Hematopoietic multipotent progenitor cell (in vitro differentiated cells): ENCODE measurements around the gene GRIK4. TPM values are rescaled to one million over a fixed set of nuclear protein-coding genes. Genes with fewer than 3 reads are reported as not detected.
A peak's percentile ranks its signal among the peaks of the same experiment; 100 is the strongest.
"Not testable (repeated sequence)": the region's sequence is repeated elsewhere in the genome, so short reads cannot be mapped to it uniquely, and the experiment has no call there.

ENCODE experiments used
- DNase-seq, 3 donors: peaks; one replicate each; pipeline ENCODE4 v3.0.0-alpha.2; 2011 to 2015; ENCODE audit warnings: low read depth in 2 of 3, low spot score in 2 of 3
- total RNA-seq: library from RNA; depleted of rRNA; stranded (reverse); fragments of >200 nt; gene quantifications from one replicate; pipeline ENCODE4 v1.2.3, GENCODE V29; 2012

GRIK4 gene, protein sequence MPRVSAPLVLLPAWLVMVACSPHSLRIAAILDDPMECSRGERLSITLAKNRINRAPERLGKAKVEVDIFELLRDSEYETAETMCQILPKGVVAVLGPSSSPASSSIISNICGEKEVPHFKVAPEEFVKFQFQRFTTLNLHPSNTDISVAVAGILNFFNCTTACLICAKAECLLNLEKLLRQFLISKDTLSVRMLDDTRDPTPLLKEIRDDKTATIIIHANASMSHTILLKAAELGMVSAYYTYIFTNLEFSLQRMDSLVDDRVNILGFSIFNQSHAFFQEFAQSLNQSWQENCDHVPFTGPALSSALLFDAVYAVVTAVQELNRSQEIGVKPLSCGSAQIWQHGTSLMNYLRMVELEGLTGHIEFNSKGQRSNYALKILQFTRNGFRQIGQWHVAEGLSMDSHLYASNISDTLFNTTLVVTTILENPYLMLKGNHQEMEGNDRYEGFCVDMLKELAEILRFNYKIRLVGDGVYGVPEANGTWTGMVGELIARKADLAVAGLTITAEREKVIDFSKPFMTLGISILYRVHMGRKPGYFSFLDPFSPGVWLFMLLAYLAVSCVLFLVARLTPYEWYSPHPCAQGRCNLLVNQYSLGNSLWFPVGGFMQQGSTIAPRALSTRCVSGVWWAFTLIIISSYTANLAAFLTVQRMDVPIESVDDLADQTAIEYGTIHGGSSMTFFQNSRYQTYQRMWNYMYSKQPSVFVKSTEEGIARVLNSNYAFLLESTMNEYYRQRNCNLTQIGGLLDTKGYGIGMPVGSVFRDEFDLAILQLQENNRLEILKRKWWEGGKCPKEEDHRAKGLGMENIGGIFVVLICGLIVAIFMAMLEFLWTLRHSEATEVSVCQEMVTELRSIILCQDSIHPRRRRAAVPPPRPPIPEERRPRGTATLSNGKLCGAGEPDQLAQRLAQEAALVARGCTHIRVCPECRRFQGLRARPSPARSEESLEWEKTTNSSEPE
- not detected for total RNA-seq

DNA sequence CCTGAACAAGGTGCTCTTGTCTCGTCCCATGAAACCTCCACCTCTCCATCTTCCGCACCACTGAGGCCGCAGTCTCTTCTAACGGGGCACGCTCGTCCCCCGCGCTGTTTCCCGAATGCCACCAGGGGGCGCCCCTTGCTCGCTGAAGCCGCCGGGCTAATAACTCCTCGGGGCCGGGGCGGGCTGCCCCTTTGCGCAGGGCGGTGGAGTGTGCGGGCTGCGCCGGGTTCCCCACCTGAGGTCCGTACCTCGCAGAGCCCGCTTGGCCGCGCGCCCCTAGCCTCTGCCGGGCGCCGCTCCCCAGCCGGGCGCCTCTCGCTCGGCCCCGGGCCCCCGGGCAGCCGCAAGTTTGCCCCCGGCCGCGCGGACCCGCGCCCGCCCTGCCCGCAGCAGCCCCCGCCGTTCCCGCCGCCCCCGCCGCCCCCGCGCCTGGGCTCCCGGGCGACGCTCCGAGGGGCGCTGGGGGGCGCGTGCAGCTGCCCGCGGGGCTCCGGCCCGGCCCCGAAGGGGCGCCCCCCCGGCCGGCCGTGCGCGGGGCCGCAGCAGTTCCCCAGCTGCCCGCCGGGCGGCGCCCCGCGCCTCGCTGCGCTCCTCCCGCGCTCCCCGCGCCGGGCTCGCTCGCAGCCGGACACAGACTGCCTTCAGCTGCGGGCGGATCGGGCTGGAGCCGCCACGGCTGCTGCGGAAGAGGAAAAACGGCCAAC, at the start of gene GRIK4:
Gene GRIK4 (plus strand): TSS at position 633 of the 704 bp plus-strand sequence. CDS start 148,571 bp downstream, outside the sequence.
- DNase-seq: peak; percentile 42 to 84 (median 74)

GRCh38 chr11:120462825-120463224, 48.7 kb upstream of the GRIK4 start:
- DNase-seq: no peak

GRCh38 chr11:120465921-120466534, 45.5 kb upstream of the GRIK4 start:
- no peak for DNase-seq

- no peak for DNase-seq
Measured at GRCh38 chr11:120467627-120468026, 43.9 kb upstream of the GRIK4 start.

- DNase-seq: no peak
Measured at GRCh38 chr11:120471131-120471530, 40.4 kb upstream of the GRIK4 start.

- DNase-seq: no peak
Measured at GRCh38 chr11:120471994-120472393, 39.6 kb upstream of the GRIK4 start.

GRCh38 chr11:120473503-120473902, 38.0 kb upstream of the GRIK4 start:
- no peak for DNase-seq

DNA sequence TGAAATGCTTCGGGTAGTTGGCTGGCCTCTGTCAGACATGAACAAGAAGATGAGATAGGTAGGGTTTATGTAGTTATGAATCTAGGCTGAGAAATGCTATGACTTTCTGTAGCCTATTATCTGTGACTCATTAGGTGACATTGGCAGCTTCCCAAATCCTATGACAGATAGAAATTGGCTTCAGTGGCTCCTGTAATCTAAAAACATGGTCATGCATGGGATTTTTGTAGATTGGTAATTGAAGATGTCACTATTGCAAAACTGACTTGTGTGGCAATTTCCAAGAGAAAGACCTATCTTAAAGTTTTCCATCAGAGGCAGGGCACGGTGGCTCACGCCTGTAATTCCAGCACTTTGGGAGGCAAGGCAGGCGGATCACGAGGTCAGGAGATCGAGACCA, 29.4 kb upstream of the GRIK4 start:
- DNase-seq: no peak

GRCh38 chr11:120484722-120485121, 26.8 kb upstream of the GRIK4 start:
- no peak for DNase-seq

DNA sequence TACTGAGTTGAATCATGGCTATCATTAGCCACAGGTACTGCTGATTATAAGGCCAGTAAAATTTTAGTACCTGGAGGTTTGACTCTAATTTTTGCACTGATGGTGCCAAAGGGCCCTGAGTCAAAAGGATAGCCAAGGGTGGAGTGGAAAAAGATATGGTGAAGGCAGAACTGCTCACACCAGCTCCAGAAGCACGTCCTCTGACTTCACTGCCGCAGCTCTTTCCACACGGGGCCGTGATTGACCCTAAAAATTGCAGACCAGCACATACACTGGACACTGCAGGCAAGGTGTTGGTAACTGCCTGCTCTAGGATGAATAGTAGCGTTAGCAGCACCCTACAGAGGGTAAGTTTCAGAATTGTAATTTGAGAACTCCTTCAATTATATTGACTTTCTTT, 25.4 kb upstream of the GRIK4 start:
- DNase-seq: no peak

DNA sequence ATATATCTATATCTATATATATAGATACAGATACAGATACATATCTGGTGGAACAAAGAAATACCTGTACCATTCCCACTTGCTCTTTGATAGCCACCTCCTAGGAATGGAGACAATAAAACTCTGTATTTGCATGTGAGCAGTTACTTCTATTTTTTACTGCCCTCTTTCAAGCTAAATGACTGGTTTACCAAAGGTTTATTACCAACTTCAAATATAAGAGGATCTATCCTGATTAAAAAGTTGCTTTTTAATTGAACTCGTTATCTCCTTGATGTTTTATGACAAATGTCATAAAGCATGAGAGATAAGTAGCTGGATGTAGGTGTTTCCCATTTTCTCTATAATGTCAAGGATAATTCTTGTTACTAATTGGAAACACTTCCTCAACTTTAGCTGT, 21.7 kb upstream of the GRIK4 start:
- no peak for DNase-seq

DNA sequence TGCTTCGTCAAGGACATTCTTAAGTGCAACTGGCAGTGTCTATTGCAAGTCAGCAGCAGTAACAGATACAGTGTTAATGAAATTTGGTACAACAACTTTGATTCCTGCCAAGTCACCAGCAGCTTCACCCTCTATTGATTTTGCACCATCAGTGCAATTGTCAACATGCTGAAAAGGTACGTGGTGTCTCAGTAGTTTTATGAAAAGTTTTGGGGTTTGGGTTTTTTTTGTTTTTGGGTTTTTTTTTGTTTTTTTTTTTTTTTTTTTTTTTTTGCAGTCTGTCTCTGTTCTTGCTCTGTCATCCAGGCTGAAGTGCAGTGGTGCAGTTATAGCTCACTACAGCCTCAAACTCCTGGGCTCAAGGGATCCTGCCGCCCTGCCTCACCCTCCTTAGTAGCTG, 19.1 kb upstream of the GRIK4 start:
- no peak for DNase-seq

DNA sequence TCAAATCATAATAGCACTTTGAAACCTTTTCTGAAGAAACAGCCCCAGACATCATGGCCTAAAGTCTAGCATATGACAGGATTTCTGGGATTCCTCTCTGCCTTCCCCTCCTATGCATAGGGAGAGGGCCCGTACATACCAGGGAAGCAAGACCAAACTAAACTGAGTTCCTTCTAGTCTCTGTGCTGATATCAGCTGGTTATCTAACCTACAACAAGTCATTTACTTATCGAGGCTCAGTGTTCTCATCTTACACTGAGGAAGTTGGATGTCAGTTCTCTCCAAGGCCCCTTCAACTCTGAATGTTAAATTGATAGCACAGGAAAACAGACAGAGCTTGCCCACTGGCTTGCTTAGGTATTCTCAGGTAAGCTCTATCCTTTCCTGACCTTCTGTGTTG, 17.0 kb upstream of the GRIK4 start:
- DNase-seq: no peak

DNA sequence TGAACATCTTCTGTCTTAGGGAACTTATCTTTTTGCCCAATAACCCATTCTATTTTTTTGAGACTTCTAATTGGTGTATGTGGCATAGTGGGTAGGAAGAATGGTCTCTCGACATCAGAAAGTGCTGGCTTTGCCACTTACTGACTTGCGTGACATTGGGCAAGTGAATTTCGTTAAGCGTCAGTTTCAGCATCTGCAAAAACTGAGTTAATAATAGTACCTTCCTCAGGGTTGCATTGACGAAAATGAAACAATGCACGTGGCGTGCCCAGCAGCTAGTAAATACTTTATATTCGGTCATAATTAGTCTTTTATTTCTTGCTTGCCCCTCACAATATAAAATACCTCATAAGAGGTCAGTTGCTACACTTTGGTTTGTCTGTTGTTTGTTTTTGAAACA, 12.5 kb upstream of the GRIK4 start:
- no peak for DNase-seq

GRCh38 chr11:120499859-120500258, 11.7 kb upstream of the GRIK4 start:
- no peak for DNase-seq

GRCh38 chr11:120500414-120501071, 11.0 kb upstream of the GRIK4 start:
- no peak for DNase-seq

DNA sequence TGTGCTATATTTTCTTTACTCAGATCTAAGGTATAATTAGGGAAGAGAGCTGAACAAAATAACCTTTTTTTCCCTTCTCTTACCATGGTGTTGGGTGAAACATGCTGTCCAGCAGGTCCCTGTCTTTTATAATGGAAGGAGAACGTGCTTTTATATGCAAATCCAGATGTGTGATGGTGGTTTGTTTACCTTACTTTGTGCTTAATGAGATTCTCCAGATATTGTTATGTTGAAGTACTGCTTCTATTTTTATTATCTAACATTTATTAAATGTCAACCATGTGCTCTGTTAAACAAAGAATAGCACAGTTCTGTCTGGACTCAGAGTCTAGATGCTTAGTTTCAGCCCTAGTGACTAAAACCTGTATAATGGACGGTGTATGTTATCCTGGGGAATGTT, 10.1 kb upstream of the GRIK4 start:
- DNase-seq: no peak

- no peak for DNase-seq
Measured at GRCh38 chr11:120501976-120502755, 9.4 kb upstream of the GRIK4 start.

DNA sequence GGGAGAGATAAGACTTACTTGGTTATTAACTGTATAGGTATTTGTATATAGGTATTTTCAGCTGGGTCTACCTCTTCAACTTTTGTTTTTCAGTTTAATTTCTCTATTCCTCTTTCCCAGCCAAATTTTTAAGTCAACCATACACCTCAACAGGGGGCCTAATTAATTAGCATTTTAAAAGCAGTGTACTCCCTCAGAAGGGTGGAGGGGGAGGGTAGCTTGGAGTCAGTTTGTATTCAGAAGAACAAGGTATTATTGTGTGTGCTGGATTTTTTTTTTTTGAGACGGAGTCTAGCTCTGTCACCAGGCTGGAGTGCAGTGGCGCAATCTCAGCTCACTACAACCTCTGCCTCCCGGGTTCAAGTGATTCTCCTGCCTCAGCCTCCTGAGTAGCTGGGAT, 8.0 kb upstream of the GRIK4 start:
- DNase-seq: not testable (repeated sequence)
